Activated CD8-positive, alpha-beta memory T cell treated with anti-CD3 and anti-CD28 coated beads, Interleukin-2, amount 10 ng/mL, durations not matched to agents 7 days and 5 days (primary cell): ENCODE measurements around the gene LCORL. TPM values are rescaled to one million over a fixed set of nuclear protein-coding genes. Genes with fewer than 3 reads are reported as not detected.
"Not testable (repeated sequence)": the region's sequence is repeated elsewhere in the genome, so short reads cannot be mapped to it uniquely, and the experiment has no call there.

Source experiments
- ATAC-seq: fragments of 150-1000 bp; cut with Tn5 transposase; one replicate; pipeline ENCODE4 v1.10.0; 2021; ENCODE audit warnings: moderate library complexity
- CTCF ChIA-PET: fragments of 350-600 bp; sonication (Branson Sonifier 250); formaldehyde crosslinking; loops from one replicate; lab custom pipeline; 2021; ENCODE audit warnings: antibody characterized with exemption; lab: Charles Lee
- DNase-seq: peaks from one replicate; pipeline ENCODE4 v3.0.0-alpha.2; 2020
- H3K27ac Mint-ChIP-seq: one replicate; pipeline ENCODE4 v1.8.0; 2021; ENCODE audit warnings: mild to moderate bottlenecking, mixed read lengths
- H3K27me3 Mint-ChIP-seq: one replicate; pipeline ENCODE4 v1.8.0; 2021; ENCODE audit warnings: mixed read lengths
- H3K36me3 Mint-ChIP-seq: one replicate; pipeline ENCODE4 v1.8.0; 2021; ENCODE audit warnings: mild to moderate bottlenecking, mixed read lengths
- H3K4me1 Mint-ChIP-seq: one replicate; pipeline ENCODE4 v1.8.0; 2021; ENCODE audit warnings: mixed read lengths
- H3K4me3 Mint-ChIP-seq: one replicate; pipeline ENCODE4 v1.8.0; 2021; ENCODE audit warnings: mild to moderate bottlenecking, moderate library complexity, mixed read lengths
- H3K9me3 Mint-ChIP-seq: one replicate; pipeline ENCODE4 v1.8.0; 2022; ENCODE audit warnings: low read depth, mixed read lengths
- total RNA-seq, 2 experiments: library from RNA; stranded (reverse); gene quantifications; one replicate each; pipeline ENCODE4 v1.2.3, GENCODE V29; 2021

LCORL gene
- total RNA-seq, 2 experiments from 2014 or later: 13.8 to 20.9 TPM

GRCh38 chr4:17895481-17895880 is 126.1 kb downstream of the LCORL start:
- no peak for DNase-seq
- H3K27me3 Mint-ChIP-seq: no peaks in the 10 kb centered on the region
- peaks cover 4% of the 10 kb centered on the region for H3K36me3 Mint-ChIP-seq
- no peak overlapping the region for H3K27ac Mint-ChIP-seq
- CTCF ChIA-PET: no interaction called here
- H3K4me3 Mint-ChIP-seq: no peak overlapping the region
- H3K9me3 Mint-ChIP-seq: no peaks in the 10 kb centered on the region
- H3K4me1 Mint-ChIP-seq: no peaks in the 10 kb centered on the region
- no peak for ATAC-seq

- Mint-ChIP-seq H3K4me3 (no peak overlapping the region), H3K27me3 (no peaks in the 10 kb centered on the region), H3K4me1 (no peaks in the 10 kb centered on the region), H3K36me3 (peaks cover 3% of the 10 kb centered on the region), H3K9me3 (no peaks in the 10 kb centered on the region), H3K27ac (no peak overlapping the region)
- DNase-seq (no peak), ATAC-seq (no peak)
- CTCF ChIA-PET: no interaction called here
These were observed 127.1 kb downstream of the LCORL start for GRCh38 chr4:17894421-17894820.

- ATAC-seq (no peak), DNase-seq (no peak)
- H3K36me3 Mint-ChIP-seq: no peaks in the 10 kb centered on the region
- H3K27ac Mint-ChIP-seq: no peak overlapping the region
- no peaks in the 10 kb centered on the region for H3K4me1 Mint-ChIP-seq
- no peaks in the 10 kb centered on the region for H3K27me3 Mint-ChIP-seq
- H3K9me3 Mint-ChIP-seq: no peaks in the 10 kb centered on the region
- H3K4me3 Mint-ChIP-seq: no peak overlapping the region
- CTCF ChIA-PET: no interaction called here
These were observed 131.9 kb downstream of the LCORL start for GRCh38 chr4:17889692-17890091.

GRCh38 chr4:17884511-17884910 is 137.0 kb downstream of the LCORL start:
- Mint-ChIP-seq H3K4me1 (no peaks in the 10 kb centered on the region), H3K27me3 (no peaks in the 10 kb centered on the region), H3K27ac (no peak overlapping the region), H3K4me3 (no peak overlapping the region), H3K36me3 (no peaks in the 10 kb centered on the region), H3K9me3 (no peaks in the 10 kb centered on the region)
- ATAC-seq (no peak), DNase-seq (no peak)
- CTCF ChIA-PET: no interaction called here

- no peaks in the 10 kb centered on the region for H3K9me3 Mint-ChIP-seq
- no peaks in the 10 kb centered on the region for H3K4me1 Mint-ChIP-seq
- CTCF ChIA-PET: no interaction called here
- H3K27ac Mint-ChIP-seq: no peak overlapping the region
- DNase-seq (no peak), ATAC-seq (no peak)
- H3K4me3 Mint-ChIP-seq: no peak overlapping the region
- H3K27me3 Mint-ChIP-seq: no peaks in the 10 kb centered on the region
- no peaks in the 10 kb centered on the region for H3K36me3 Mint-ChIP-seq
These were observed 137.5 kb downstream of the LCORL start for GRCh38 chr4:17884063-17884462.

GRCh38 chr4:17877661-17878060 is 143.9 kb downstream of the LCORL start:
- no peak overlapping the region for H3K27ac Mint-ChIP-seq
- DNase-seq: no peak
- H3K4me3 Mint-ChIP-seq: no peak overlapping the region
- peaks cover 10% of the 10 kb centered on the region for H3K4me1 Mint-ChIP-seq
- H3K9me3 Mint-ChIP-seq: no peaks in the 10 kb centered on the region
- H3K27me3 Mint-ChIP-seq: peaks cover 6% of the 10 kb centered on the region
- peaks cover 5% of the 10 kb centered on the region for H3K36me3 Mint-ChIP-seq
- CTCF ChIA-PET: no interaction called here
- ATAC-seq: no peak

- H3K36me3 Mint-ChIP-seq: peaks cover 5% of the 10 kb centered on the region
- no peak overlapping the region for H3K27ac Mint-ChIP-seq
- H3K4me3 Mint-ChIP-seq: no peak overlapping the region
- CTCF ChIA-PET: no interaction called here
- DNase-seq (no peak), ATAC-seq (no peak)
- H3K4me1 Mint-ChIP-seq: peaks cover 10% of the 10 kb centered on the region
- H3K27me3 Mint-ChIP-seq: peaks cover 6% of the 10 kb centered on the region
- no peaks in the 10 kb centered on the region for H3K9me3 Mint-ChIP-seq
These were observed 144.6 kb downstream of the LCORL start for GRCh38 chr4:17876943-17877342.

GRCh38 chr4:17875402-17876070 is 146.0 kb downstream of the LCORL start:
- H3K4me3 Mint-ChIP-seq: no peak overlapping the region
- peaks cover 6% of the 10 kb centered on the region for H3K27me3 Mint-ChIP-seq
- DNase-seq (no peak), ATAC-seq (peak; percentile 47)
- H3K36me3 Mint-ChIP-seq: peaks cover 5% of the 10 kb centered on the region
- H3K4me1 Mint-ChIP-seq: peaks cover 10% of the 10 kb centered on the region
- H3K9me3 Mint-ChIP-seq: no peaks in the 10 kb centered on the region
- no peak overlapping the region for H3K27ac Mint-ChIP-seq
- CTCF ChIA-PET: no interaction called here

- no peak for ATAC-seq
- CTCF ChIA-PET: no interaction called here
- Mint-ChIP-seq H3K4me3 (no peak overlapping the region), H3K27me3 (no peaks in the 10 kb centered on the region), H3K9me3 (no peaks in the 10 kb centered on the region), H3K4me1 (no peaks in the 10 kb centered on the region), H3K36me3 (no peaks in the 10 kb centered on the region), H3K27ac (no peak overlapping the region)
- DNase-seq: no peak
These were observed 152.2 kb downstream of the LCORL start for GRCh38 chr4:17869327-17869726.

- Mint-ChIP-seq H3K36me3 (peaks cover 6% of the 10 kb centered on the region), H3K4me3 (no peak overlapping the region), H3K9me3 (peaks cover under 1% of the 10 kb centered on the region), H3K4me1 (no peaks in the 10 kb centered on the region), H3K27me3 (no peaks in the 10 kb centered on the region), H3K27ac (no peak overlapping the region)
- CTCF ChIA-PET: no interaction called here
- ATAC-seq (no peak), DNase-seq (no peak)
These were observed 154.3 kb downstream of the LCORL start for GRCh38 chr4:17867276-17867675.

- ATAC-seq (no peak), DNase-seq (no peak)
- Mint-ChIP-seq H3K27me3 (no peaks in the 10 kb centered on the region), H3K36me3 (peaks cover 11% of the 10 kb centered on the region), H3K9me3 (peaks cover 4% of the 10 kb centered on the region), H3K27ac (no peak overlapping the region), H3K4me3 (no peak overlapping the region), H3K4me1 (no peaks in the 10 kb centered on the region)
- CTCF ChIA-PET: no interaction called here
These were observed 154.7 kb downstream of the LCORL start for GRCh38 chr4:17866810-17867209.

- peaks cover 8% of the 10 kb centered on the region for H3K9me3 Mint-ChIP-seq
- no peak overlapping the region for H3K27ac Mint-ChIP-seq
- H3K4me1 Mint-ChIP-seq: no peaks in the 10 kb centered on the region
- CTCF ChIA-PET: no interaction called here
- H3K4me3 Mint-ChIP-seq: no peak overlapping the region
- H3K27me3 Mint-ChIP-seq: no peaks in the 10 kb centered on the region
- peaks cover 14% of the 10 kb centered on the region for H3K36me3 Mint-ChIP-seq
- DNase-seq (no peak), ATAC-seq (no peak)
These were observed 155.6 kb downstream of the LCORL start for GRCh38 chr4:17865866-17866363.

- ATAC-seq, H3K4me3 Mint-ChIP-seq, CTCF ChIA-PET, H3K4me1 Mint-ChIP-seq, DNase-seq, H3K27me3 Mint-ChIP-seq, H3K27ac Mint-ChIP-seq, H3K9me3 Mint-ChIP-seq: not testable (repeated sequence)
- peaks cover 14% of the 10 kb centered on the region for H3K36me3 Mint-ChIP-seq
These were observed 159.6 kb downstream of the LCORL start for GRCh38 chr4:17861906-17862305.

- CTCF ChIA-PET: no interaction called here
- Mint-ChIP-seq H3K27me3 (no peaks in the 10 kb centered on the region), H3K4me3 (no peak overlapping the region), H3K9me3 (peaks cover 8% of the 10 kb centered on the region), H3K36me3 (peaks cover 14% of the 10 kb centered on the region), H3K27ac (no peak overlapping the region), H3K4me1 (no peaks in the 10 kb centered on the region)
- DNase-seq: no peak
- ATAC-seq: no peak
These were observed 161.7 kb downstream of the LCORL start for GRCh38 chr4:17859793-17860406.
